GM12875 (cell line): ENCODE results near the gene NLRP8.

Experiments
- H3K4me3 ChIP-seq: one replicate; pipeline ENCODE4 v1.5.1; 2011; ENCODE audit warnings: low read depth, low read length, control low read depth
- TF ChIP-seq, protein P1 (sequence below): IDR thresholded peaks from 2 replicates; pipeline ENCODE4 v1.5.1; 2011; ENCODE audit warnings: low read depth, mild to moderate bottlenecking, control low read depth, inconsistent platforms, low read length, moderate library complexity, borderline replicate concordance; ENCODE audit not compliant: insufficient read depth

NLRP8 gene

DNA sequence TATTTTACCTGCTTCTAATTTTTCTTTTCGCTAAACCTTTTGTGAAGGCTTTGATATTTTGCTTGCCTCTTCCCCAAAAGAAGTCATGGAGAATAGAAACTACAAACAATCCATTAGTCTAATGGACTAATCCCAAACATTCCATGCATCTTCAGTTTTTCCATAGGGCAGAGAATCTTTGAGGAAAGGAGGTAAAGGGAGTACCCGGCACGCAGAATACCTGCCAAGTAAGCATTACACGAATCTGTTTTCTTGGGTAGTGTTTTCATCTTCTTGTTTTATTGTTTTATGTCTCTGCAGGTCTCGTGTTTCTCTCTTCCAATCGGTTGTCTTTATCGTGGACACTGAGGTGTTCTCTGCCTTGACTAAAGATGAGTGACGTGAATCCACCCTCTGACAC lies at the start of gene NLRP8:
Gene NLRP8, plus strand, starts transcription at position 301 of the 400 bp plus-strand sequence.
- TF ChIP-seq, protein P1, sequence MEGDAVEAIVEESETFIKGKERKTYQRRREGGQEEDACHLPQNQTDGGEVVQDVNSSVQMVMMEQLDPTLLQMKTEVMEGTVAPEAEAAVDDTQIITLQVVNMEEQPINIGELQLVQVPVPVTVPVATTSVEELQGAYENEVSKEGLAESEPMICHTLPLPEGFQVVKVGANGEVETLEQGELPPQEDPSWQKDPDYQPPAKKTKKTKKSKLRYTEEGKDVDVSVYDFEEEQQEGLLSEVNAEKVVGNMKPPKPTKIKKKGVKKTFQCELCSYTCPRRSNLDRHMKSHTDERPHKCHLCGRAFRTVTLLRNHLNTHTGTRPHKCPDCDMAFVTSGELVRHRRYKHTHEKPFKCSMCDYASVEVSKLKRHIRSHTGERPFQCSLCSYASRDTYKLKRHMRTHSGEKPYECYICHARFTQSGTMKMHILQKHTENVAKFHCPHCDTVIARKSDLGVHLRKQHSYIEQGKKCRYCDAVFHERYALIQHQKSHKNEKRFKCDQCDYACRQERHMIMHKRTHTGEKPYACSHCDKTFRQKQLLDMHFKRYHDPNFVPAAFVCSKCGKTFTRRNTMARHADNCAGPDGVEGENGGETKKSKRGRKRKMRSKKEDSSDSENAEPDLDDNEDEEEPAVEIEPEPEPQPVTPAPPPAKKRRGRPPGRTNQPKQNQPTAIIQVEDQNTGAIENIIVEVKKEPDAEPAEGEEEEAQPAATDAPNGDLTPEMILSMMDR = no peak
- no peak within 1 kb of the TSS for H3K4me3 ChIP-seq

DNA sequence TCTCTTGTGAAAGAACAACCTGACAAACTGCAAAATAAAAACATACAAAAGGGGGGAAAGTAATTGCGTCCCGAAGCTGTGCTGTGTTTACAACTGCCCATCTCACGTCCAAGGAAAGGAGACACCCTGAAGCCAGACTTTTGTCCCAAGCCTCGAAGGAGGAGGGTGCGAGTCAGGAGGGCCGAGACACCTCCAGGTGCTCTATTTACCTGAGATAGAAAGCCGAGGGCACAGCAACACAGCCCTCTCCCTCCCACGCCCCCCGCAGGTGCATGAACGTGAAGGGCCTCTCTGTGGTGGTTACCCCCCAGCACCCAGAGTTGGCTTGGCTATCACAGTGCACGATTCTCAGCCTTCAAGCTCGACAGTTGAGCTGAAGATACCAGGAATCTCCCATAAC lies 48.7 kb upstream of the NLRP8 start:
- TF ChIP-seq, protein P1 = no peak
- no peak overlapping the region for H3K4me3 ChIP-seq

DNA sequence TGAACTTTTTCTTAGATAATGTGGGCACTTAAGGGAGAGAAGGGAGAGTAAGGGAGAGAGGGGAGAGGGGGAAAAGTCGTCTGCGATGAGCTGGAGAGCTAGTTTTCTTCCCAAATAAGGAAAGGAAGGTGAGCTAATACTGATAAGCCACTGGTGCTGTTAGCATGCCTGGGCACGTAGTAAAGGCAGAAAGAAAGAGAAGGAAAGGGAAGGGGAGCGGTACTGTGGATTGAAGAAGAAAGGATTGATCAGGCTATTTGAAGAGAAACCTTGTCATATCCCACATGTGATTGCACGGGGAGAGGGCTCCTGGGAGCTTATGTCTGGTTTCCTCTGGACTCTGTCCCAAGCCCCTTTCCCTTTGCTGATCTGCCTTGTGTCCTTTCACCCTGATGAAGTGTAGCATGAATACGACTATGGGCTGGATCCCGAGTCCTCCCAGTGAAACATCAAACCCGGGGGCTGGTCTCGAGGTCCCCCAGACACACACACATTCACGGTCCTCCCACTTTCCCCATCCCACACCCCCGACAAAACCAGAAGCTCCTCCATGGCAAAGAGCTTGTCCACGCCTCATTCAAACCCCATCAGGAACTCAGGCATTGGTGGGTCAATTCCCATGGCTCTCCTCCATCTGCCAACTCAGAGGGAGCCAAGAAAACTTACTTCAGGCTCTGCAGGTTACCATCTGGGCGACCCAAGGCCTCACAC lies 46.1 kb upstream of the NLRP8 start:
- H3K4me3 ChIP-seq = no peak overlapping the region
- TF ChIP-seq, protein P1 = no peak

- TF ChIP-seq, protein P1 = no peak
- H3K4me3 ChIP-seq = no peak overlapping the region
Observed at GRCh38 chr19:55902080-55902751, 45.4 kb upstream of the NLRP8 start.

DNA sequence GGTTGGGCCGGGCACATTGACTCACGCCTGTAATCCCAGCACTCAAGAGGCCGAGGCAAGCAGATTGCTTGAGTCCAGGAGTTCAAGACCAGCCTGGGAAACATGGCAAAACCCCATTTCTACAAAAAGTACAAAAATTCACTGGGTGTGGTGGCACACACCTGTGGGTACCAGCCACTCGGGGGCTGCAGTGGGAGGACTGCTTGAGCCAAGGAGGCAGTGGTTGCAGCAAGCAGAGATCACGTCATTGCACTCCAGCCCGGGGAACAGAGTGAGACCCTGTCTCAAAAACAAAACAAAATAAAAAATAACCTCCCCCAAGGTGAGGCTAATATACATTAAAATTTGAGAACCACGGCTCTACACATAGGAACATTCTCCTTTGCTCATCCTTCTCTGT lies 40.3 kb upstream of the NLRP8 start:
- no peak overlapping the region for H3K4me3 ChIP-seq

DNA sequence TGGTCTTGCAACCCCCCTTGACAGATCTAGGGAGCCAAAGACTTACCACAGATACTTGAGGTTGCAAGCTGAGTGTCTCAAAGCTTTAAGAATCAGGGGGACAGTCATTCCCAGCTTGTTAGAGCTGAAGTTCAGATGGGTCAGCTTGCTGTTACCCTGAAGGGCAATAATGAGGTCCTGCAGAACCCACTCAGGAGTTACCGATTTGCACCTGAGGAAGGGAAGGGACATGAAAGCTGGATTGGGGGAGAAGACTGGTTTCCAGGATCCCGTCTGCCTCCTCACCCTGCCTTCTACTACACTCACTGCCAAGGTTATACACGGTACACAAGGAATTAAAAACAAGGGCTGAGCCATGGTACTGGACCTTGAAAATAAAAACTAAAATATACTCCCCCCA lies 39.9 kb upstream of the NLRP8 start:
- H3K4me3 ChIP-seq = no peak overlapping the region
- TF ChIP-seq, protein P1 = no peak

More for the DNA sequence above, 40.3 kb upstream of the NLRP8 start:
- TF ChIP-seq, protein P1 = no peak

GRCh38 chr19:55909801-55910200 lies 37.8 kb upstream of the NLRP8 start:
- no peak overlapping the region for H3K4me3 ChIP-seq
- TF ChIP-seq, protein P1 = no peak
